Right lobe of liver (tissue), 4 donors: ENCODE results near the gene RPS6KA2.

Source experiments
- POLR2A ChIP-seq: fragments of 450-650 bp; IDR thresholded peaks from one replicate; pipeline ENCODE4 v1.6.1; 2017; ENCODE audit warnings: antibody characterized with exemption, mild to moderate bottlenecking
- TF ChIP-seq, protein P1 (sequence below), 4 donors: fragments of 200-600 bp in 3 of 4; fragments of 450-650 bp in 1 of 4; IDR thresholded peaks; one replicate each; pipeline versions ENCODE4 v1.5.1 to v1.8.0; 2016 to 2022; ENCODE audit warnings: antibody characterized with exemption in 4 of 4, mild to moderate bottlenecking in 2 of 4
- donor health status: DM: no; HTN: no; CAD: no.
- donor health status: DM: no; HTN: no; CAD: no.
- donor health status: DM: no; HTN: yes; CAD: no.

DNA sequence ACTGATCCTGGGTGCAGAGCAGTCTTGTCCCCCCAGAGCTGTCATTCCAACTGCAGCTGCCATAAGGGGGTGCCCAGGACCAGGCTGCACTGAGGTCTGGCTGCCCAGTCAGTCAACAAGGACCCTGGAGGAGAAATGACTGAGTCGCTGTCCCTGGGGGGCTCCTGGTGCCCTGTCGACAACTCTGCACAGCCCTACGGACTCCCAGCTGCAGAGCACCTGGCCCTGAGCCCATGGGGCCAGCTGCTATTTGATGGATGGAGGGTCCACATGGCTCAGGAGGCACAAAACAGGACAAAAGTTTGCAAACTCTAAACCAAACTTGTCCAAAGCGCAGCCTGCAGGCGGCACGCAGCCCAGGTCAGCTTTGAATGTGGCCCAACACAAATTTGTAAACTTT lies 46.3 kb upstream of the RPS6KA2 start:
- TF ChIP-seq, protein P1, sequence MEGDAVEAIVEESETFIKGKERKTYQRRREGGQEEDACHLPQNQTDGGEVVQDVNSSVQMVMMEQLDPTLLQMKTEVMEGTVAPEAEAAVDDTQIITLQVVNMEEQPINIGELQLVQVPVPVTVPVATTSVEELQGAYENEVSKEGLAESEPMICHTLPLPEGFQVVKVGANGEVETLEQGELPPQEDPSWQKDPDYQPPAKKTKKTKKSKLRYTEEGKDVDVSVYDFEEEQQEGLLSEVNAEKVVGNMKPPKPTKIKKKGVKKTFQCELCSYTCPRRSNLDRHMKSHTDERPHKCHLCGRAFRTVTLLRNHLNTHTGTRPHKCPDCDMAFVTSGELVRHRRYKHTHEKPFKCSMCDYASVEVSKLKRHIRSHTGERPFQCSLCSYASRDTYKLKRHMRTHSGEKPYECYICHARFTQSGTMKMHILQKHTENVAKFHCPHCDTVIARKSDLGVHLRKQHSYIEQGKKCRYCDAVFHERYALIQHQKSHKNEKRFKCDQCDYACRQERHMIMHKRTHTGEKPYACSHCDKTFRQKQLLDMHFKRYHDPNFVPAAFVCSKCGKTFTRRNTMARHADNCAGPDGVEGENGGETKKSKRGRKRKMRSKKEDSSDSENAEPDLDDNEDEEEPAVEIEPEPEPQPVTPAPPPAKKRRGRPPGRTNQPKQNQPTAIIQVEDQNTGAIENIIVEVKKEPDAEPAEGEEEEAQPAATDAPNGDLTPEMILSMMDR (IDR thresholded peaks at IDR 0.05) = no peak
- TF ChIP-seq POLR2A = no peak
